Measurements from ENCODE around the gene WDPCP.

DNA sequence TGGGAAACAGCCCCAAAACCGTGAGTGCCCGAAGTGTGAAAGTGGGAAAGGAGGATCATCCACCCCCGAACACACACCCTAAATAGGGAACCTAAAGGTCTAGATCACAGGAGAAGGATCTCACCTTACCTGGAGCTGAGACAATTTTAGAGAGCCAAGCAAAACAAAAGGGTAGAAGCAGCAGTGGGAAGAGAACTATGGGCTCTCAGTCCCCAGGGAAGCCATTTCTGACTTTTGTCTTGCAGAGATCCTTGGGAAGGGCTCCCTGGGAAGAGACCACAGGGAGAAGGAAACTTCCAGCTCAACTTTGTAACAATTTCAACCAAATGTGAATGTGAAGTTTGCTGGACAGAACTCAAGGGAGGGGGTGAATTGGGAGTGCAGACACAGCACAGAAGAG lies 110.6 kb downstream of the WDPCP start:
- TF ChIP-seq, protein P1, sequence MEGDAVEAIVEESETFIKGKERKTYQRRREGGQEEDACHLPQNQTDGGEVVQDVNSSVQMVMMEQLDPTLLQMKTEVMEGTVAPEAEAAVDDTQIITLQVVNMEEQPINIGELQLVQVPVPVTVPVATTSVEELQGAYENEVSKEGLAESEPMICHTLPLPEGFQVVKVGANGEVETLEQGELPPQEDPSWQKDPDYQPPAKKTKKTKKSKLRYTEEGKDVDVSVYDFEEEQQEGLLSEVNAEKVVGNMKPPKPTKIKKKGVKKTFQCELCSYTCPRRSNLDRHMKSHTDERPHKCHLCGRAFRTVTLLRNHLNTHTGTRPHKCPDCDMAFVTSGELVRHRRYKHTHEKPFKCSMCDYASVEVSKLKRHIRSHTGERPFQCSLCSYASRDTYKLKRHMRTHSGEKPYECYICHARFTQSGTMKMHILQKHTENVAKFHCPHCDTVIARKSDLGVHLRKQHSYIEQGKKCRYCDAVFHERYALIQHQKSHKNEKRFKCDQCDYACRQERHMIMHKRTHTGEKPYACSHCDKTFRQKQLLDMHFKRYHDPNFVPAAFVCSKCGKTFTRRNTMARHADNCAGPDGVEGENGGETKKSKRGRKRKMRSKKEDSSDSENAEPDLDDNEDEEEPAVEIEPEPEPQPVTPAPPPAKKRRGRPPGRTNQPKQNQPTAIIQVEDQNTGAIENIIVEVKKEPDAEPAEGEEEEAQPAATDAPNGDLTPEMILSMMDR (conservative IDR thresholded peaks at IDR 0.05 in 1 of 2, IDR thresholded peaks at IDR 0.05 in 1 of 2; ENCODE audit: extremely low read depth in 1 of 2, insufficient read depth in 1 of 2, low read depth in 1 of 2, low read length in 2 of 2), result no peak
- no peak for TF ChIP-seq EZH2 (IDR thresholded peaks at IDR 0.05; ENCODE audit: borderline replicate concordance, low read length)

All from mammary epithelial cell (primary cell).